ENCODE measurements around the gene CTSK. TPM values are rescaled to one million over a fixed set of nuclear protein-coding genes. Genes with fewer than 3 reads are reported as not detected.
A peak's percentile ranks its signal among the peaks of the same experiment; 100 is the strongest.

CTSK gene
- polyA plus RNA-seq, 3 donors = 2.1 to 17.8 (median 2.4) TPM

DNA sequence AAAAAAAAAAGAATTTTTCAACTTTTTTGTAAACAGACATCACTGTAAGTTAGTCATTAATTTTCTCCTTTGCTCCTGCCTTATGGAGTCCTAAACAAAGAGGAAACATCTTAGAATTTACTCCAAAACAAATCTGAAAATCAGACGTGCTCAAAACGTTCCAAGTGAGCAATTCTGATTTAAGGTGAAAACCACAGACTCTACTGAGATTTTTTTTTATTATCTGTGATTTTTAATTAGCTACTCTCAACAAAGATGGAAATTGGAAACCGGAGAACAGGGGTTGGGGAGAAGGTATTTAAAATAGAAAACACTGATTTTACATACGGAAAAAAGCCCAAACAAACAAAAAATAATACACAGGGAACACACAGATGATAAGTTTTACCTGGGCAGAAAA lies 7.8 kb upstream of the CTSK start:
- peaks cover 49 to 54% of the 10 kb centered on the region in 2 donors for H3K36me3 Mint-ChIP-seq
- H2AFZ ChIP-seq (ENCODE audit: insufficient read depth, low read depth, low read length, poor library complexity, severe bottlenecking) = no peak overlapping the region
- TF ChIP-seq, protein P1, sequence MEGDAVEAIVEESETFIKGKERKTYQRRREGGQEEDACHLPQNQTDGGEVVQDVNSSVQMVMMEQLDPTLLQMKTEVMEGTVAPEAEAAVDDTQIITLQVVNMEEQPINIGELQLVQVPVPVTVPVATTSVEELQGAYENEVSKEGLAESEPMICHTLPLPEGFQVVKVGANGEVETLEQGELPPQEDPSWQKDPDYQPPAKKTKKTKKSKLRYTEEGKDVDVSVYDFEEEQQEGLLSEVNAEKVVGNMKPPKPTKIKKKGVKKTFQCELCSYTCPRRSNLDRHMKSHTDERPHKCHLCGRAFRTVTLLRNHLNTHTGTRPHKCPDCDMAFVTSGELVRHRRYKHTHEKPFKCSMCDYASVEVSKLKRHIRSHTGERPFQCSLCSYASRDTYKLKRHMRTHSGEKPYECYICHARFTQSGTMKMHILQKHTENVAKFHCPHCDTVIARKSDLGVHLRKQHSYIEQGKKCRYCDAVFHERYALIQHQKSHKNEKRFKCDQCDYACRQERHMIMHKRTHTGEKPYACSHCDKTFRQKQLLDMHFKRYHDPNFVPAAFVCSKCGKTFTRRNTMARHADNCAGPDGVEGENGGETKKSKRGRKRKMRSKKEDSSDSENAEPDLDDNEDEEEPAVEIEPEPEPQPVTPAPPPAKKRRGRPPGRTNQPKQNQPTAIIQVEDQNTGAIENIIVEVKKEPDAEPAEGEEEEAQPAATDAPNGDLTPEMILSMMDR (IDR thresholded peaks at IDR 0.05) = no peak
- H3K4me3 Mint-ChIP-seq = no peak overlapping the region
- H3K4me2 ChIP-seq (replicated peaks; ENCODE audit: extremely low read depth, low read length, poor library complexity, severe bottlenecking) = no peak overlapping the region
- peaks cover 14% of the 10 kb centered on the region for H3K79me2 ChIP-seq (ENCODE audit: insufficient read depth, low read length)
- peaks cover 0 to 2% (median 0%) of the 10 kb centered on the region in 3 donors for H3K27me3 Mint-ChIP-seq (ENCODE audit: low read depth in 3 of 3)
- intact Hi-C loops (cut with micrococcal nuclease) = no loop called here
- no CpG with 5 or more reads among the region's 4 CpGs for WGBS (ENCODE audit: insufficient coverage)
- no peak overlapping the region for H3K9ac ChIP-seq (ENCODE audit: insufficient read depth, low read length, poor library complexity, severe bottlenecking)
- H3K27ac ChIP-seq (ENCODE audit: low read depth in 1 of 2, low read length in 2 of 2) = no peak overlapping the region
- no peak for DNase-seq
- H3K9me3 ChIP-seq (replicated peaks in 1 of 2; ENCODE audit: control insufficient read depth in 1 of 2, insufficient read depth in 1 of 2, low read length in 2 of 2) = no peaks in the 10 kb centered on the region
- H3K4me1 ChIP-seq (ENCODE audit: control insufficient read depth in 1 of 2, insufficient read depth in 2 of 2, low read length in 2 of 2) = peaks cover 9 to 15% of the 10 kb centered on the region in 2 donors
- H3K4me1 Mint-ChIP-seq = peaks cover 7% of the 10 kb centered on the region
- H3K4me3 ChIP-seq (replicated peaks in 1 of 3; ENCODE audit: low read depth in 2 of 3, low read length in 3 of 3) = no peak overlapping the region
- H3K27ac Mint-ChIP-seq = peak overlapping the region in 1 of 7 donors; percentile 82
- H3K9me3 Mint-ChIP-seq = no peaks in the 10 kb centered on the region
- peaks cover 87 to 98% of the 10 kb centered on the region in 2 donors for H3K36me3 ChIP-seq (replicated peaks in 1 of 2; ENCODE audit: control insufficient read depth in 1 of 2, insufficient read depth in 2 of 2, low read length in 2 of 2)
- H4K20me1 ChIP-seq (ENCODE audit: insufficient read depth, low read length) = peaks cover 17% of the 10 kb centered on the region
- H3K27me3 ChIP-seq (ENCODE audit: control insufficient read depth in 2 of 2, insufficient read depth in 2 of 2, low read length in 2 of 2) = no peaks in the 10 kb centered on the region

DNA sequence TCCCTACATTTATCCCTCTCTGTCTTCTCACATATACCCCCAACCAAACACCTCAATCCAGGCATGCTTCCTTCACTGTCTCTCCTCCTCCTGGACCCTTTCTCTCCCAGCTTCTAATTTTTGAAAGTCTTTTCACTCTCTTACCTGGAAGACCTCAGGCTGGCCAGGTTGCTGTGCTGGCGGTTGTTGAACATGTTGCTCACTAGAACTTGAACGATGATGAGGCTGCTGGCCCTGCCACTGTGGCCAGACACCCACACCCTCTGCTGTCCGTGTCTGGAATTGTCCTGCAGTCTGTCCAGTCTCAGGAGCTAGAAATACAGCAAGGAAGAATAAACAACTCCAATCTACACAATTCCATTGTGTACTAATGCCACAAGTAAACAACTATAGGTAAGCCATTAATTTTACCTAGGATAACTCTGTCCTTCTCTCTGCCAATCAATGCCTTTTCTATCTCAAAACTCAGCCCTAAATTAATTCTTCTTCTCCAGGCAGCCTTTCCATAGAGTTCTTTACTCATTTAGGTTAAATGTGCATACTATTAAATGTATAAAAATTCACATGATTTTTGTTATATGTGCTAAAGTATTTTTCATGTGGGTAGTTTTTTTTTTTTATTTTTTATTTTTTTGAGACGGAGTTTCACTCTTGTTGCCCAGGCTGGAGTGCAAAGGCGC lies 5.1 kb upstream of the CTSK start:
- Histone ChIP-seq H3K27me3 (ENCODE audit: control insufficient read depth in 2 of 2, insufficient read depth in 2 of 2, low read length in 2 of 2) (no peaks in the 10 kb centered on the region), H3K79me2 (ENCODE audit: insufficient read depth, low read length) (peaks cover 14% of the 10 kb centered on the region), H2AFZ (ENCODE audit: insufficient read depth, low read depth, low read length, poor library complexity, severe bottlenecking) (no peak overlapping the region), H3K4me1 (ENCODE audit: control insufficient read depth in 1 of 2, insufficient read depth in 2 of 2, low read length in 2 of 2) (peaks cover 14 to 20% of the 10 kb centered on the region in 2 donors), H3K9ac (ENCODE audit: insufficient read depth, low read length, poor library complexity, severe bottlenecking) (no peak overlapping the region), H4K20me1 (ENCODE audit: insufficient read depth, low read length) (peaks cover 12% of the 10 kb centered on the region), H3K4me3 (replicated peaks in 1 of 3; ENCODE audit: low read depth in 2 of 3, low read length in 3 of 3) (no peak overlapping the region), H3K36me3 (replicated peaks in 1 of 2; ENCODE audit: control insufficient read depth in 1 of 2, insufficient read depth in 2 of 2, low read length in 2 of 2) (peaks cover 74 to 84% of the 10 kb centered on the region in 2 donors), H3K9me3 (replicated peaks in 1 of 2; ENCODE audit: control insufficient read depth in 1 of 2, insufficient read depth in 1 of 2, low read length in 2 of 2) (no peaks in the 10 kb centered on the region), H3K4me2 (replicated peaks; ENCODE audit: extremely low read depth, low read length, poor library complexity, severe bottlenecking) (peak overlapping the region; percentile 10), H3K27ac (ENCODE audit: low read depth in 1 of 2, low read length in 2 of 2) (no peak overlapping the region)
- Mint-ChIP-seq H3K4me3 (no peak overlapping the region), H3K36me3 (peaks cover 32 to 45% of the 10 kb centered on the region in 2 donors), H3K4me1 (peaks cover 9% of the 10 kb centered on the region), H3K27me3 (ENCODE audit: low read depth in 3 of 3) (peaks cover 0 to 2% (median 0%) of the 10 kb centered on the region in 3 donors), H3K9me3 (no peaks in the 10 kb centered on the region), H3K27ac (no peak overlapping the region)
- DNase-seq = peak; percentile 56 to 68 (median 68)
- TF ChIP-seq, protein P1 (IDR thresholded peaks at IDR 0.05) = peak; percentile 84
- intact Hi-C loops (cut with micrococcal nuclease) = loop anchor here (1.0 to 2.0 kb wide), 2 partner anchors 53 to 54 kb away; no protein-coding TSS in a partner anchor
- 78% methylated on average over 5 of the region's 5 CpGs for WGBS (ENCODE audit: insufficient coverage)
